ENCODE results near the gene KRTAP2-2. TPM values are rescaled to one million over a fixed set of nuclear protein-coding genes. Genes with fewer than 3 reads are reported as not detected.

The KRTAP2-2 gene
- total RNA-seq, 2 experiments from 2014 or later = not detected

DNA sequence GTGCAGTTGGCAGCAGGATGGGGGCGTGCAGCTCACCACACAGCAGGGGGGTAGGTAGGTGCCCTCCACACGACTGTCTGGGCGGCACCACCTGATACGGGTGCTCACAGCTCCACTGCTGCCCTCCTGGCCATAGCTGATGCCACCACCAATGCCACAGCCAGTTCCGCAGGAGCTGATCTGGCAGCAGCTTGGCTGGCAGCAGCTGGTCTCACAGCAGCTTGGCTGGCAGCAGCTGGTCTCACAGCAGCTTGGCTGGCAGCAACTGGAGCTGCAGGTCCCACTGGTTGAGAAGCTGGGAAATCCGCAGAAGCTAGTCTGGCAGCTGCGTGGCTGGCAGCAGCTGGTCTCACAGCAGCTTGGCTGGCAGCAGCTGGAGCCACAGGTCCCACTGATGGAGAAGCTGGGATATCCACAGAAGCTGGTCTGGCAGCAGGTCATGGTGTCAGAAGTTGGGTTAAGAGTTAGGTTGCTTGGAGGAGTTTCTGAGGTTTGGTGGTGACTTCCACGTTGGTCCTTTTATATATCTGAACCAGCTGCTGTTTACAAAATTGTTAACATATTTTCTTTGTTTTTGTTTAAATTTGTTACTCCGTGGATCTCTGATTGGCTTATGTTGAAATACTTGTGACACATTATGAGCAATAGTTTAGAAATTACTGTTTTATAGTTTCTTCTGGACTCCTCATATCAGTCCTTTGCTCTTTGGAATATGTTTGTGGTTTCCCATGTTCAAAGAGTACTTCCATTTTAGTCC, 28.1 kb downstream of the KRTAP2-2 start, which contains the start of gene KRTAP1-5:
Gene KRTAP1-5, minus strand, starts transcription at position 494 of the 757 bp plus-strand sequence. Its CDS starts 53 bp downstream, at position 441.
- peaks cover 12% of the 10 kb centered on the region for H3K27me3 Mint-ChIP-seq
- POLR2A ChIA-PET = no interaction called here
- CTCF ChIA-PET = no interaction called here
- no peaks in the 10 kb centered on the region for H3K9me3 Mint-ChIP-seq
- no peak for DNase-seq
- H3K27ac Mint-ChIP-seq = no peak within 1 kb of the TSS
- H3K36me3 Mint-ChIP-seq (ENCODE audit: low read depth) = no peaks in the 10 kb centered on the region
- no peak within 1 kb of the TSS for H3K4me3 Mint-ChIP-seq
- no peaks in the 10 kb centered on the region for H3K4me1 Mint-ChIP-seq

DNA sequence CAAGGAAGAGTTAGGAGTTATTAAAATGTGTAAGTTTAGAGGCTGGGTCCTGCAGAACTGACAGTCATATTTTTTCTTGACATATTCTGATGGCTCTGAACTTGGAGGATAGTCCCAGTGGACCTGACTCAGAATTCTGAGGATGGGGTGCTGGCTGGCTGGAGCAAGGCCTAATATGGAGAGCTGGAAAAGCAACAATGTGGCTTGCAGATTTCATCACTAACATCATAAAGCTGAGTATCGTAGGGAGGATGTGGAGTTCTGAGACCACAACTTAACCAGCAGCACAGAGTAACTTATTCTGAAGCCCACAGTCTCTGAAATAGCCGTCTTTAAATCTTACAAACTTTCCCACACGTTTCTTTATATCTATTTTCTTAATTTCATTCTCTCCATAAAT, 30.3 kb downstream of the KRTAP2-2 start:
- CTCF ChIA-PET = no interaction called here
- DNase-seq = no peak
- H3K4me3 Mint-ChIP-seq = no peak overlapping the region
- H3K9me3 Mint-ChIP-seq = no peaks in the 10 kb centered on the region
- no peaks in the 10 kb centered on the region for H3K4me1 Mint-ChIP-seq
- H3K27me3 Mint-ChIP-seq = peaks cover 2% of the 10 kb centered on the region
- POLR2A ChIA-PET = no interaction called here
- no peaks in the 10 kb centered on the region for H3K36me3 Mint-ChIP-seq (ENCODE audit: low read depth)
- no peak overlapping the region for H3K27ac Mint-ChIP-seq

DNA sequence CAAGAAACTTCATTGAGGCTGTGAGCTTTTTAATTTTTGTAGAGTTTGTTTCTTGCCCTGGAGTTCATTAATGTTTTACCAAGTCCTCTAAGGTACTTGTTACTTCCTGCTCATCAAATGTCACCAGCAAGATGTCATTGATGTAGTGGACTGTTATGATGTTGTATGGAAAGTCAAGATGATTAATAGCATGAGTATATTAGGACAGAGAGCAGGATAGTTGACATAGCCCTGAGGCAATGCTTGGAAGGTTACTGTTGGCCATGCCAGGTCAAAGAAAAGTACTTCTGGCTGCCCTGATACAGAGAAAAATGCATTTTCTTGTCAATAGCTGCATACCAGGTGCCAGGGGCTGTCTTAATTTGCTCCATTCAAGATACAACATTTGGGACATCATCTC, 34.7 kb downstream of the KRTAP2-2 start:
- CTCF ChIA-PET = no interaction called here
- Mint-ChIP-seq H3K27ac (no peak overlapping the region), H3K9me3 (no peaks in the 10 kb centered on the region), H3K4me3 (no peak overlapping the region), H3K27me3 (peaks cover 4% of the 10 kb centered on the region), H3K4me1 (no peaks in the 10 kb centered on the region), H3K36me3 (ENCODE audit: low read depth) (no peaks in the 10 kb centered on the region)
- no peak for DNase-seq
- POLR2A ChIA-PET = no interaction called here

DNA sequence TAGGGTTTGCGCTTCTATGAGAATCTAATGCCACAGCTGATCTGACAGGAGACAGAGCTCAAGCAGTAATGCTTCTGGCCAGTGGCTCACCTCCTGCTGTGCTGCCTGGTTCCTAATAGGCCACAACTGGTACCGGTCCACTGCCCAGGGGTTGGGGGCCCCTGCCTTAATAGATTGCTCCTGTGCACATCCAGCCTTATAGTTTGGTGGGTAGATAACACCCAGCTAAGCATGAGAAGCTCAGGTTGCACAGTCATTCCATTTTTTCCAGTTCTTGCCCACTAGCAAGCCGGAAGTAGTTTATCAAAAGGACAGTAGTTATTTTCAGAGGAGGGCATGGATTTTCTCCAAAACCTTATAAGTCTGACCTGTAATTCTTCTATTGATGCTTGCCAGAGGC, 35.6 kb downstream of the KRTAP2-2 start:
- DNase-seq = no peak
- H3K27ac Mint-ChIP-seq = no peak overlapping the region
- H3K27me3 Mint-ChIP-seq = peaks cover 4% of the 10 kb centered on the region
- H3K36me3 Mint-ChIP-seq (ENCODE audit: low read depth) = no peaks in the 10 kb centered on the region
- CTCF ChIA-PET = no interaction called here
- no peak overlapping the region for H3K4me3 Mint-ChIP-seq
- POLR2A ChIA-PET = no interaction called here
- H3K4me1 Mint-ChIP-seq = no peaks in the 10 kb centered on the region
- no peaks in the 10 kb centered on the region for H3K9me3 Mint-ChIP-seq

DNA sequence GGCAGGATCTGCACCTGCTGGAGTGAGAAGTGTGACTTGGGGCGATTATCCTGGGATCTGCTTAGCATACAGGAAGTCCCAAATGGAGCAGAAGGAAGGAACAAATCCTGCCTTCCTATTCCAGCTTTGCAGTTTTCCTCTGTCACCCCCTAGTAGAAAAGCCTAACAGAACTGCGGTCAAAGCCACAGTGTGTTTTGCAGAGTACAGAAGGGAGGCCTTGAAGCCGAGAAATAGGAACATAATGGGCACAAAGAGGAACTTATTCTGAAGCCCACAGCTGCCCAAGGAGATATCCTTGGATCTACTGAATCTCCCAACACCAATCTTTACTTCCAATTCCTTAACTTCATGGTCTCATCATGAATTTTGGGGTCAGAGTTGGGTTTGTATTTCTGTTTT, 36.5 kb downstream of the KRTAP2-2 start:
- H3K4me3 Mint-ChIP-seq = no peak overlapping the region
- DNase-seq = no peak
- ChIA-PET POLR2A (no interaction called here), CTCF (no interaction called here)
- H3K27ac Mint-ChIP-seq = no peak overlapping the region
- peaks cover 4% of the 10 kb centered on the region for H3K27me3 Mint-ChIP-seq
- no peaks in the 10 kb centered on the region for H3K4me1 Mint-ChIP-seq
- H3K36me3 Mint-ChIP-seq (ENCODE audit: low read depth) = no peaks in the 10 kb centered on the region
- no peaks in the 10 kb centered on the region for H3K9me3 Mint-ChIP-seq

DNA sequence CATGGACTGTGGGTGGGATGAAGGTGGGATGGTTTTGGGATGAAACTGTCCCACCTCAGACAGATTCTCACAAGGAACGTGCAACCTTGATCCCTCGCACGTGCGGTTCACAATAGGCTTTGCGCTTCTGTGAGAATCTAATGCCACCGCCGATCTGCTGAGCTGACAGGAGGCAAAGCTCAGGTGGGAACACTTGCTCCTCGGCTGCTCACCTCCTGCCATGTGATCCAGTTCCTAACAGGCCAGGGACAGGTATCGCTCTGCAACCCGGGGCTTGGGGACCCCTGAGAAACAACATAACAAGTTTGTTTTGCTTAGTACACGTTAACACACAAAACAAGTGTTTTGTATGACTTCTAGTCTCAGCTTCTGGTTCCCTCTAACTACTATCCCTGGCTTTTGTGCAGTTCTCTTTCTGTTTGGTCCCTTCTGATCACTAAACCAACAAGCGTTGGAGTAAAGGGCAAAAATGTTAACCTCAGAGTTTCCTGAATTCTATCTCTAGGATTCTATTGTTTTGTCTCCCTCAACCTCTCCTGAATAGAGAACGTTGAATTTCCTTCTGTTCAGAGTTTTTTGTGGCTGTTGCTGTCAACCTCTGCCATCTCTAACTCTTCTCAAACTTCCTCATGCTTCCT, 38.3 kb downstream of the KRTAP2-2 start:
- no peak for DNase-seq
- peaks cover 5% of the 10 kb centered on the region for H3K27me3 Mint-ChIP-seq
- no peaks in the 10 kb centered on the region for H3K4me1 Mint-ChIP-seq
- CTCF ChIA-PET = no interaction called here
- H3K9me3 Mint-ChIP-seq = no peaks in the 10 kb centered on the region
- no peaks in the 10 kb centered on the region for H3K36me3 Mint-ChIP-seq (ENCODE audit: low read depth)
- no peak overlapping the region for H3K4me3 Mint-ChIP-seq
- H3K27ac Mint-ChIP-seq = no peak overlapping the region
- POLR2A ChIA-PET = no interaction called here

DNA sequence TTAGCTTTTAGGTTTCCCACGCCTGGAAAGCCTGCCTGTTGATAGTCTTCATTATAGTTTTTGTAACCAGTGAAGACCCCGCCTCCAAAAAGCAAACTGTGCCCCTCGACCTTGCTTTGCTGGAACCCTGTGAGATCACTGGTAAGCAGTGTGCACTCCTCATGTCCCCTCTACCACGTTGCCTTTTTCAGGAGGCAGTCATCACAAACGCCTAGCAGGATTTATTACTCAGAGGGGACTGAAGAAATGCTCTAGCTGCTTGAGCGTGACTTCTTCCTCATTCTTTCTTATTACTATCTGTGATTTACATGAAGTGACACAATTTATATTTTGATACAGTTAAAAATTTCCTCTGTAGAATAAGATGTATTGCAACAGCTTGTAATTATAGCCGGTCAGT, 39.6 kb downstream of the KRTAP2-2 start:
- DNase-seq = no peak
- ChIA-PET CTCF (no interaction called here), POLR2A (no interaction called here)
- H3K27ac Mint-ChIP-seq = no peak overlapping the region
- H3K27me3 Mint-ChIP-seq = peaks cover 5% of the 10 kb centered on the region
- H3K4me1 Mint-ChIP-seq = no peaks in the 10 kb centered on the region
- H3K4me3 Mint-ChIP-seq = no peak overlapping the region
- H3K36me3 Mint-ChIP-seq (ENCODE audit: low read depth) = no peaks in the 10 kb centered on the region
- no peaks in the 10 kb centered on the region for H3K9me3 Mint-ChIP-seq

DNA sequence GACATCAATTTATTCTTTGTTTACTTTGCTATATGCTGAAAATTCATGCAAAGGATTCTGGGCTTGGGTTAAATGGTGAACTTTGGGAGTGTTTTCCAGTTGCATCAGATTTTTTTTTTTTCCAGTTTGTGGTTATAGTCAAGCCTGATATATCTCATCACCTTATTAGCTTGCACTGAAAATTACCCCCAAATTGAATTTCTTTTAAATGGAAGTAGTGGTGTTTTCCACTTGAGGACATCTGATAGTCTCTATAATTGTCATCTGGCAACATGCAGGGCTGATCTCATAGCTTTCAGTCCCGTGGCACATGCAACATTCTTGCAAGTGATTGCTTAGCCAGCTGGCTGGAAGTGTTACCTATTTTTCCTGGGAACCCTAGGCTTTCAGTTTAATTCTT, 41.4 kb downstream of the KRTAP2-2 start:
- Mint-ChIP-seq H3K4me1 (no peaks in the 10 kb centered on the region), H3K4me3 (no peak overlapping the region), H3K27ac (no peak overlapping the region), H3K9me3 (no peaks in the 10 kb centered on the region), H3K27me3 (peaks cover 5% of the 10 kb centered on the region), H3K36me3 (ENCODE audit: low read depth) (no peaks in the 10 kb centered on the region)
- ChIA-PET CTCF (interaction anchor here (2.0 kb wide), 1 partner anchor 535 kb away, joined by 4 read pairs; no protein-coding TSS in a partner anchor), POLR2A (no interaction called here)
- DNase-seq = no peak

DNA sequence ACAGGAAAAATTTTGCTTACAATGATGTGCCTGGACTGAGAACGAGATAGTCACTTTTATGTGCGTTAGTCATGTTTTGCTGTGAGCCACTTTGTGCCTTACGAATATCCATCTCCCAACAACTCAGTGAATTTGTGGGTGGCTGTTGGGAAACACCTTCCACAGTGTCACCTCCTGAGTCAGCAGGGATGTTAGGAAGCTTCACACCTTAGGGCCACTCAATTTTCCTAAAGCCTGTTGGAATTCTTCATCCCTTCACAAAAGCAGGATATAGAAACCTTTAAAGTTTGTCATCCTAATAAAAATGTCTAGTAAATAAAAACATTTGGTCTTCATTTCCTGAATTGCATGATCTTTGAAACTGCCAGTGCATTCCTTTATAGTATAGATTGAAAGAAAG, 41.8 kb downstream of the KRTAP2-2 start:
- Mint-ChIP-seq H3K27me3 (peaks cover 7% of the 10 kb centered on the region), H3K36me3 (ENCODE audit: low read depth) (no peaks in the 10 kb centered on the region), H3K4me1 (no peaks in the 10 kb centered on the region), H3K4me3 (no peak overlapping the region), H3K27ac (no peak overlapping the region), H3K9me3 (no peaks in the 10 kb centered on the region)
- no peak for DNase-seq
- ChIA-PET POLR2A (no interaction called here), CTCF (interaction anchor here (2.0 kb wide), 1 partner anchor 536 kb away, joined by 4 read pairs; no protein-coding TSS in a partner anchor)

DNA sequence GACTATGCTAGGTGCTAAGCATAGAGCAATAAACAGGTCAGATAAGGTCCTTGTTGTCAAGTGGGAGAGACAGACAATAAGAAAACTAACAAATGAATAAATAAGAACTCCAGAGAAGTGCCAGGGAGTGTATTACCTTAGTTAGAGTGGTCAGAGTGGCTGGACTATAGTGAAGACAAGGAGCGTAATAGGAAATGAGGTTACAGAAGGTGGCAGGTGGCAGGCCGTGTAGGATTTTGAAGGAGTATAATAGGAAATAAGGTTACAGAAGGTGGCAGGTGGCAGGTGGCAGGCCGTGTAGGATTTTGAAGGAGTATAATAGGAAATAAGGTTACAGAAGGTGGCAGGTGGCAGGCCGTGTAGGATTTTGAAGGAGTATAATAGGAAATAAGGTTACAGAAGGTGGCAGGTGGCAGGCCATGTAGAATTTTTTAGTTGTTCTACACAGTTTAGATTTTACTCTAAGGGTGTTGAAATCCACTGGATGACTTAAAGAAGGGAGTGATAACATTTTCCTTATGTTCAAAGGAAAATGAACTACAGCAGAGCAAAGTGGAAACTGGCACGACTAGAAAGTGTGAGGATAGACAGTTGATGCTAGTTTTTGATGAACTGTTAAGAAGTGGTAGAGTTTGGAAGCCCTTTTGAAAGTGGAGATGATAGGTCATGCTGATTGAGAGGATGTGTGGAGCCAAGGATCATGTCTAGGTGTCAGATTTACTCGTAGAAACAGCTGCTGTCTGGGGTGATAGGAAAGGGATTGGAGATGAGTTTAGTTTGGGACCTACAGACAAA, 42.5 kb downstream of the KRTAP2-2 start:
- ChIA-PET CTCF (interaction anchor here (2.0 kb wide), 1 partner anchor 536 kb away, joined by 4 read pairs; no protein-coding TSS in a partner anchor), POLR2A (no interaction called here)
- peaks cover 7% of the 10 kb centered on the region for H3K27me3 Mint-ChIP-seq
- H3K27ac Mint-ChIP-seq = no peak overlapping the region
- H3K36me3 Mint-ChIP-seq (ENCODE audit: low read depth) = no peaks in the 10 kb centered on the region
- H3K9me3 Mint-ChIP-seq = no peaks in the 10 kb centered on the region
- no peaks in the 10 kb centered on the region for H3K4me1 Mint-ChIP-seq
- DNase-seq = no peak
- no peak overlapping the region for H3K4me3 Mint-ChIP-seq

DNA sequence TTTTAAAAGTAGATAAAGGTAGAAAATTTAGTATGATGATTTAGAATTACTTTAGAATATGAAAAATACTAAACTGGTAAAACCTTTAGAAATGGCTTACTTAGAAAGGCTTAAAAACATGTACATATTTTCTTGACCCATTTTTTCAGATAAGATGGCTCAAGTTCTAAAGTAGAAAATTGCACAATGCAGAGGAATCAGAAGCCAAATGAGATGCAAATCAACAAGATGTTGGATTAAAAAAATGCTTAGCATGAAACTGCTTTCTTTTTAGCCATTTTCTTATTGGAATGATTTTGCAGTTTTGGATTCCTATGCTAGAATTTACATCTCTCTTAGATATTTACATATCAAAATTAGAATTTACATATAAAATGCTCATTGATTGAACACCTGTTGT, 44.6 kb downstream of the KRTAP2-2 start:
- ChIA-PET CTCF (no interaction called here), POLR2A (no interaction called here)
- no peak overlapping the region for H3K27ac Mint-ChIP-seq
- H3K9me3 Mint-ChIP-seq = no peaks in the 10 kb centered on the region
- peaks cover 5% of the 10 kb centered on the region for H3K27me3 Mint-ChIP-seq
- H3K4me3 Mint-ChIP-seq = no peak overlapping the region
- H3K36me3 Mint-ChIP-seq (ENCODE audit: low read depth) = no peaks in the 10 kb centered on the region
- no peak for DNase-seq
- H3K4me1 Mint-ChIP-seq = no peaks in the 10 kb centered on the region

DNA sequence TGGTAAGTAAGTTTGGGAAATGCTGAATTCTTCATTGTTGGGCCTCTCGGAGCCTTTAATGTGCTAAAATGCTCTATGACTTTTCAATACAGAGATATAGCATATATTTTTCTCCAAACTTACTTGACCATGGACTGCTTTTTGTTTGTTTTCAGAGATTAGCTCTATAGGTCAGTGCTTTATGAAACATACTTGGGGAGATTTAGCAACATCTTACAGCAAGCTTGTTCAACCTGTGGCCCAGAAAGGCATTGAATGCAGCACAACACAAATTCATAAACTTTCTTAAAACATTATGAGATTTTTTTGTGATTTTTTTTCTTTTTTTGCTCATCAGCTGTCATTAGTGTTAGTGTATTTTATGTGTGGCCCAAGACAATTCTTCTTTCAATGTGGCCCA, 45.1 kb downstream of the KRTAP2-2 start:
- Mint-ChIP-seq H3K9me3 (no peaks in the 10 kb centered on the region), H3K27ac (no peak overlapping the region), H3K36me3 (ENCODE audit: low read depth) (no peaks in the 10 kb centered on the region), H3K4me3 (no peak overlapping the region), H3K27me3 (peaks cover 5% of the 10 kb centered on the region), H3K4me1 (no peaks in the 10 kb centered on the region)
- CTCF ChIA-PET = no interaction called here
- DNase-seq = no peak
- POLR2A ChIA-PET = no interaction called here

DNA sequence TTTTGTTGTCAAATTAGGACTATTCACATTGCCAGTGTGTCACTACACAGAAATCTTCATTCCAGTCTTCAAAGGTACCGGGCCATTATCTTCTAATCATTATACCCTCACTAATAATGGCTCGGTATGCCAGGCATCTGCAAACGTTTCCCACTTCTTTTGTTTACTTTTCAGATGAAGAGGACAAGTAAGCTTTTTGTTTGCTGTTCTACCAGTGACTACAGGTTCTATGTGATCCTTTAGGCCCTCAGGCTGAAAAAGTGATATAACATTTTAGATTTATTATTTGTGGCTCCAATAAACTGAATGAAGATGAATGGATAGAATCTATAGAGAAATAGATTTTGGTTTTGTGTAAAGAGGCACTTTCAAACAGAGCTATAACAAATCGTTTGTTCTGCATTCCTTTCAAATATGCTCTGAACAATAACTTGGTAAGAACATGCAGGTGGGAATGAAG, 45.7 kb downstream of the KRTAP2-2 start:
- Mint-ChIP-seq H3K4me1 (no peaks in the 10 kb centered on the region), H3K27ac (no peak overlapping the region), H3K9me3 (no peaks in the 10 kb centered on the region), H3K36me3 (ENCODE audit: low read depth) (no peaks in the 10 kb centered on the region), H3K4me3 (no peak overlapping the region), H3K27me3 (peaks cover 9% of the 10 kb centered on the region)
- DNase-seq = no peak
- ChIA-PET CTCF (no interaction called here), POLR2A (no interaction called here)
